Erythroblast (primary cell): Measurements from ENCODE around the gene ZNF428.

ENCODE experiments used
- GATA1 ChIP-seq: IDR thresholded peaks from 2 replicates; pipeline ENCODE4 v1.6.1; 2011; ENCODE audit warnings: low read depth, mild to moderate bottlenecking, control low read depth, low read length, moderate library complexity
- POLR2A ChIP-seq: IDR thresholded peaks from 2 replicates; pipeline ENCODE4 v1.6.1; 2011; ENCODE audit warnings: mild to moderate bottlenecking, low read length

GRCh38 chr19:43648633-43649032 lies 29.2 kb upstream of the ZNF428 start:
- TF ChIP-seq POLR2A: no peak
- TF ChIP-seq GATA1: no peak
